Measurements from ENCODE around the gene PPP1R26.
"Not testable (repeated sequence)": the region's sequence is repeated elsewhere in the genome, so short reads cannot be mapped to it uniquely, and the experiment has no call there.

The PPP1R26 gene

GRCh38 chr9:135524130-135524861 is 44.7 kb downstream of the PPP1R26 start:
- no peak for DNase-seq

- DNase-seq = no peak
Observed at GRCh38 chr9:135525241-135526088, 45.9 kb downstream of the PPP1R26 start.

- DNase-seq = no peak
Observed at GRCh38 chr9:135526089-135526729, 46.6 kb downstream of the PPP1R26 start.

GRCh38 chr9:135526730-135527571 is 47.4 kb downstream of the PPP1R26 start:
- no peak for DNase-seq

GRCh38 chr9:135528842-135529435 is 49.4 kb downstream of the PPP1R26 start:
- not testable (repeated sequence) for DNase-seq

GRCh38 chr9:135530146-135530545 is 50.6 kb downstream of the PPP1R26 start:
- no peak for DNase-seq

GRCh38 chr9:135531096-135531495 is 51.5 kb downstream of the PPP1R26 start:
- no peak for DNase-seq

GRCh38 chr9:135533113-135533512 is 53.5 kb downstream of the PPP1R26 start:
- no peak for DNase-seq

GRCh38 chr9:135533674-135534073 is 54.1 kb downstream of the PPP1R26 start:
- no peak for DNase-seq

- not testable (repeated sequence) for DNase-seq
Observed at GRCh38 chr9:135534192-135534711, 54.7 kb downstream of the PPP1R26 start.

GRCh38 chr9:135534826-135535225 is 55.2 kb downstream of the PPP1R26 start:
- not testable (repeated sequence) for DNase-seq

GRCh38 chr9:135535631-135536030 is 56.0 kb downstream of the PPP1R26 start:
- not testable (repeated sequence) for DNase-seq

GRCh38 chr9:135536216-135536615 is 56.6 kb downstream of the PPP1R26 start:
- DNase-seq = no peak

Measured in activated naive CD4-positive, alpha-beta T cell treated with anti-CD3 and anti-CD28 coated beads, Interleukin-2, amount 50 U/mL, for 16 hours (primary cell).